Upper lobe of right lung (tissue), 1 donor: Measurements from ENCODE around the gene PGA5. TPM values are rescaled to one million over a fixed set of nuclear protein-coding genes. Genes with fewer than 3 reads are reported as not detected.

Experiments
- ATAC-seq: fragments of 200-7000 bp; cut with Tn5 transposase; one replicate; pipeline ENCODE4 v1.9.1; 2020; ENCODE audit warnings: mild to moderate bottlenecking, moderate library complexity
- DNase-seq: peaks from one replicate; pipeline ENCODE4 v3.0.0-alpha.2; 2020
- H3K27ac ChIP-seq: fragments of 200-600 bp; one replicate; pipeline ENCODE4 v1.8.0; 2022
- H3K27me3 ChIP-seq: fragments of 200-600 bp; one replicate; pipeline ENCODE4 v1.8.0; 2022; ENCODE audit warnings: mild to moderate bottlenecking
- H3K36me3 ChIP-seq: fragments of 200-600 bp; one replicate; pipeline ENCODE4 v1.8.0; 2022
- H3K4me1 ChIP-seq: fragments of 200-600 bp; one replicate; pipeline ENCODE4 v1.8.0; 2022
- H3K4me3 ChIP-seq: fragments of 200-600 bp; one replicate; pipeline ENCODE4 v1.8.0; 2022; ENCODE audit warnings: mild to moderate bottlenecking
- H3K9me3 ChIP-seq: fragments of 200-600 bp; one replicate; pipeline ENCODE4 v1.8.0; 2022
- CTCF ChIP-seq: fragments of 200-600 bp; IDR thresholded peaks from one replicate; pipeline ENCODE4 v1.8.0; 2022; ENCODE audit warnings: antibody characterized with exemption
- intact Hi-C: fragments of 100-400 bp; cut with DNase I; formaldehyde crosslinking; loops from one replicate; pipeline ENCODE4 v1.11.0; 2022
- total RNA-seq: library from RNA; stranded (reverse); fragmentation: NEBNext Ultra II Directional; extraction: Animal tissue kit (Norgen Biotek cat#: 25700); gene quantifications from one replicate; pipeline ENCODE4 v1.2.1, GENCODE V29; 2021
- donor health status: DM: no; HTN: yes; CAD: no; lungs with severe emphysema.

The PGA5 gene
- total RNA-seq, 1 donor from 2014 or later: not detected

- intact Hi-C loops: no loop called here
- no peaks in the 10 kb centered on the region for H3K36me3 ChIP-seq
- DNase-seq (no peak), ATAC-seq (no peak)
- no peaks in the 10 kb centered on the region for H3K4me1 ChIP-seq
- H3K27ac ChIP-seq: no peak overlapping the region
- H3K9me3 ChIP-seq: no peaks in the 10 kb centered on the region
- no peak overlapping the region for H3K4me3 ChIP-seq
- no peaks in the 10 kb centered on the region for H3K27me3 ChIP-seq
- TF ChIP-seq CTCF: no peak
These were observed 42.6 kb downstream of the PGA5 start for GRCh38 chr11:61283613-61284012.

GRCh38 chr11:61287338-61287977 lies 46.5 kb downstream of the PGA5 start:
- ATAC-seq: peak; percentile 22

GRCh38 chr11:61290905-61291690 lies 50.1 kb downstream of the PGA5 start:
- H3K4me3 ChIP-seq: no peak overlapping the region
- intact Hi-C loops: no loop called here
- ATAC-seq (no peak), DNase-seq (no peak)
- no peaks in the 10 kb centered on the region for H3K9me3 ChIP-seq
- TF ChIP-seq CTCF: no peak
- H3K27ac ChIP-seq: no peak overlapping the region
- peaks cover 22% of the 10 kb centered on the region for H3K4me1 ChIP-seq
- H3K36me3 ChIP-seq: no peaks in the 10 kb centered on the region
- peaks cover 11% of the 10 kb centered on the region for H3K27me3 ChIP-seq

More at GRCh38 chr11:61287338-61287977, 46.5 kb downstream of the PGA5 start:
- Histone ChIP-seq H3K27me3 (no peaks in the 10 kb centered on the region), H3K4me3 (no peak overlapping the region), H3K9me3 (no peaks in the 10 kb centered on the region), H3K4me1 (no peaks in the 10 kb centered on the region), H3K27ac (no peak overlapping the region), H3K36me3 (no peaks in the 10 kb centered on the region)
- intact Hi-C loops: no loop called here
- TF ChIP-seq CTCF: no peak
- no peak for DNase-seq

- no peak for DNase-seq
- no peak overlapping the region for H3K4me3 ChIP-seq
- ATAC-seq: no peak
- no peak for TF ChIP-seq CTCF
- no peaks in the 10 kb centered on the region for H3K9me3 ChIP-seq
- no peak overlapping the region for H3K27ac ChIP-seq
- no peaks in the 10 kb centered on the region for H3K36me3 ChIP-seq
- H3K4me1 ChIP-seq: peaks cover 27% of the 10 kb centered on the region
- H3K27me3 ChIP-seq: peaks cover 11% of the 10 kb centered on the region
- intact Hi-C loops: no loop called here
These were observed 51.4 kb downstream of the PGA5 start for GRCh38 chr11:61292356-61292755.

- intact Hi-C loops: no loop called here
- Histone ChIP-seq H3K4me1 (peaks cover 37% of the 10 kb centered on the region), H3K36me3 (peaks cover 13% of the 10 kb centered on the region), H3K4me3 (peak overlapping the region; percentile 53), H3K27me3 (peaks cover 11% of the 10 kb centered on the region), H3K27ac (no peak overlapping the region), H3K9me3 (no peaks in the 10 kb centered on the region)
- TF ChIP-seq CTCF: no peak
- peak; percentile 52 for ATAC-seq
- peak; percentile 70 for DNase-seq
These were observed 53.1 kb downstream of the PGA5 start for GRCh38 chr11:61293867-61294716.
